Stimulated activated naive B cell treated with anti-CD40 and anti-IgM and Interleukin-4, amounts not matched to agents 10 μg/mL and 1 μg/mL and 100 μg/mL, for 72 hours (primary cell): Measurements from ENCODE around the gene PLCL1.

ENCODE experiments used
- ATAC-seq, 2 donors: fragments of 150-1000 bp; cut with Tn5 transposase; replicated peaks; 2 replicates each; pipeline ENCODE4 v1.10.0; 2021; ENCODE audit warnings: moderate library complexity in 1 of 2
- DNase-seq: peaks from one replicate; pipeline ENCODE4 v3.0.0; 2021
- H3K27ac Mint-ChIP-seq: one replicate; pipeline ENCODE4 v1.8.0; 2022; ENCODE audit warnings: mild to moderate bottlenecking, mixed read lengths
- H3K27me3 Mint-ChIP-seq, 2 donors: one replicate each; pipeline ENCODE4 v1.8.0; 2022; ENCODE audit warnings: mixed read lengths in 2 of 2
- H3K36me3 Mint-ChIP-seq, 2 donors: one replicate each; pipeline ENCODE4 v1.8.0; 2022; ENCODE audit warnings: mixed read lengths in 2 of 2, mild to moderate bottlenecking in 1 of 2
- H3K4me1 Mint-ChIP-seq, 2 donors: one replicate each; pipeline ENCODE4 v1.8.0; 2022; ENCODE audit warnings: mixed read lengths in 2 of 2, mild to moderate bottlenecking in 1 of 2
- H3K4me3 Mint-ChIP-seq, 2 donors: one replicate each; pipeline ENCODE4 v1.8.0; 2022; ENCODE audit warnings: mild to moderate bottlenecking in 2 of 2, mixed read lengths in 2 of 2, moderate library complexity in 1 of 2
- H3K9me3 Mint-ChIP-seq, 2 donors: one replicate each; pipeline ENCODE4 v1.8.0; 2022; ENCODE audit warnings: mixed read lengths in 2 of 2, mild to moderate bottlenecking in 1 of 2

The PLCL1 gene

DNA sequence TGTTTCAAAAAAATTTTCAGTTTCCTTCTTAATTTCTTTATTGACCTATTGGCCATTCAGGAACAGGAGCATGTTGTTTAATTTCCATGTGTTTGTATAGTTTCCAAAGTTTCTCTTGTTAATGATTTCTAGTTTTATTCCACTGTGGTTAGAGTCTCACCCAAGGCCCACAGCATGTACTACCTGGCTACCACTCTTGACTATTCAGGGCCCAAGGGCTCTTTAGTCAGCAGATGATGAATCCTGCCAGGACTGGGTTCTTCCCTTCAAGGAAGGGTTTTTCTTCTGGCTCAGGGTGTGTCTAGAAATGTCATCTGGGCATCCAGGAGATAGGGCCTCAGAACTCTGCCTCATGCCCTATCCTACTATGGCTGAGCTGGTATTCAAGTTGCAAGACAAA, 161.4 kb downstream of the PLCL1 start:
- Mint-ChIP-seq H3K27ac (no peak overlapping the region), H3K9me3 (peaks cover 6 to 10% of the 10 kb centered on the region in 2 donors), H3K27me3 (no peaks in the 10 kb centered on the region), H3K4me1 (no peaks in the 10 kb centered on the region), H3K36me3 (no peaks in the 10 kb centered on the region), H3K4me3 (no peak overlapping the region)
- ATAC-seq (no peak), DNase-seq (no peak)

DNA sequence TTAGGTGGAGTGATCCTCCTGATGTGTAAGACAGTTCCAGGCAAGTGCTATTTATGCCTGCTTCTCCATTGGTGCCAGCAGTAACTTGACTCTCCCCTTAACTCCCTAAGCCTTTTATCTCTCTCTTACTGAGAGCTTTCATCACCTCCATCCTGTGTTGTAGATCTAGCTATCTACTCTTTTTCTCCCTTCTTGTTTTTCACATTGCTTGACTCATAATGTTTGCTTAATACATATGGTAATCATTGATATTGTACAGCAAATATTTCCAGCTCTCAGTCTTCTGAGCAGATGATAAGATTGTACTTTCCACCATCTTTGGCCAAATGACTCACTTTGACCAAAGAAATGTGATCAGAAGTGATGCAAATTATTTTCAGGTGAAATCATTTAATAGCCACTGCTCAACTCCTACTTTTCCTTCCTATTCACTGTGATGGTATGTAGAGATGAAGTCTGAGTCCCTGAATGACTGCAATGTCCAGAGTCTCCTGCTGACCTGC, 165.0 kb downstream of the PLCL1 start:
- Mint-ChIP-seq H3K27me3 (no peaks in the 10 kb centered on the region), H3K27ac (no peak overlapping the region), H3K9me3 (peaks cover 4 to 10% of the 10 kb centered on the region in 2 donors), H3K4me1 (no peaks in the 10 kb centered on the region), H3K4me3 (no peak overlapping the region), H3K36me3 (no peaks in the 10 kb centered on the region)
- ATAC-seq (no peak), DNase-seq (no peak)

DNA sequence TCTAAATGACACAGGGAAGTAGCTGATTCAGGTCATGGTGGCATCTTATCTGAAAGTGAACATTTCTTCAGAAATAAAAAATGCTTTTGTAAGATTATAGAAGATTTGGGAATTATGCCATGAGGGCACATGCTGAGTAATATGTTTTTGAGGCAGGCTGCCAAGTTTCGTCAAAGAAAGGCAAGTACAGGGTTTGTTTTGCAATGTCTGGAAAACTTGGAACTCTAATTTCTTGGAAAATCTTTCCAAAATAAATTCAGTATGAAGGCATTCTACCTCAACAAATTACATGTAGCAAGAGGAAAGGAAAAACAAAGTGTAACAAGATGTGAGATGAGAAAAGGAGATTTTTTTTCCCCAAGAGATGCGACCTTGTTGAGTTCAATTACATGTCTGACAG, 167.7 kb downstream of the PLCL1 start:
- Mint-ChIP-seq H3K4me1 (no peaks in the 10 kb centered on the region), H3K27me3 (no peaks in the 10 kb centered on the region), H3K4me3 (no peak overlapping the region), H3K36me3 (no peaks in the 10 kb centered on the region), H3K9me3 (peaks cover 1 to 5% of the 10 kb centered on the region in 2 donors), H3K27ac (peak overlapping the region; percentile 33)
- ATAC-seq: no peak
- DNase-seq: no peak

DNA sequence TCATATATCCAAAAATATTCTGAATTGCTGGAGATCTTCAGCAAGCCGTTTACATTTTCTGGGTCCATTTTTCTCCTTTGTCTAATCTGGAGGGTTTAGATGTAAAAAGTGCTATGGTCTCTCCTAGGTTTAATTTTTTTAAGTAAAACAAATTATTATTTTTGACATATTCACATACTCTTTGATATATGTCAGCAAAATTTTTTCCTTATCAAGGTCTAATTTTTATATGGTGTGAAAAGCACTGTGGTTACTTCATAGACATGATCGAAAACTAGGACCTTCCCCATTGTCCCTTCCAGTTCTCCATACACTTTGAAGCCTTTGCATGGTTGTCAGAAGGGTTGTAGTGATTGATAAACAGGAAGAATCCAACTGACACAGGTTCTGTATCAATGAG, 168.2 kb downstream of the PLCL1 start:
- H3K4me1 Mint-ChIP-seq: no peaks in the 10 kb centered on the region
- no peak for ATAC-seq
- no peak for DNase-seq
- H3K36me3 Mint-ChIP-seq: no peaks in the 10 kb centered on the region
- no peak overlapping the region for H3K4me3 Mint-ChIP-seq
- H3K27me3 Mint-ChIP-seq: no peaks in the 10 kb centered on the region
- no peak overlapping the region for H3K27ac Mint-ChIP-seq
- H3K9me3 Mint-ChIP-seq: peaks cover 1 to 5% of the 10 kb centered on the region in 2 donors

DNA sequence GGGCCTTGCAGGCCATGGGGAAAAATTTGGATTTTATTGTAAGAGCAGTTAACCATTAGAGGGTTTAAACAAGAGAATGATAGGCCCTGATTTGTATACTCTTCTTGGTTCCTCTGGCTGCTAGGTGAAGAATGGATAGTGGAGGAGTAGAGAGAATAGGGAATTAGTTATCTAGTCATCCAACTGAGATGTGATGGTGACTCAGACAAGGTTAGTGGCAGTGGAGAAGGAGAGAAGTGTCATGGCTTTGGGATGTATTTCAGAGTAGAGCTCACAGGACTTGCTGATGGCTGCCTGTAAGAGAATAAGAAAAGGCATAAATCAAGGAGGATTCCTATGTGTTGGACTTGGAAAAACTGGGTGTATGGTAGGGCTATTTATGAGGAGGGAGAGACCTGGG, 169.4 kb downstream of the PLCL1 start:
- Mint-ChIP-seq H3K9me3 (peaks cover 1 to 5% of the 10 kb centered on the region in 2 donors), H3K27me3 (no peaks in the 10 kb centered on the region), H3K4me3 (no peak overlapping the region), H3K4me1 (no peaks in the 10 kb centered on the region), H3K36me3 (no peaks in the 10 kb centered on the region), H3K27ac (no peak overlapping the region)
- no peak for DNase-seq
- no peak for ATAC-seq

DNA sequence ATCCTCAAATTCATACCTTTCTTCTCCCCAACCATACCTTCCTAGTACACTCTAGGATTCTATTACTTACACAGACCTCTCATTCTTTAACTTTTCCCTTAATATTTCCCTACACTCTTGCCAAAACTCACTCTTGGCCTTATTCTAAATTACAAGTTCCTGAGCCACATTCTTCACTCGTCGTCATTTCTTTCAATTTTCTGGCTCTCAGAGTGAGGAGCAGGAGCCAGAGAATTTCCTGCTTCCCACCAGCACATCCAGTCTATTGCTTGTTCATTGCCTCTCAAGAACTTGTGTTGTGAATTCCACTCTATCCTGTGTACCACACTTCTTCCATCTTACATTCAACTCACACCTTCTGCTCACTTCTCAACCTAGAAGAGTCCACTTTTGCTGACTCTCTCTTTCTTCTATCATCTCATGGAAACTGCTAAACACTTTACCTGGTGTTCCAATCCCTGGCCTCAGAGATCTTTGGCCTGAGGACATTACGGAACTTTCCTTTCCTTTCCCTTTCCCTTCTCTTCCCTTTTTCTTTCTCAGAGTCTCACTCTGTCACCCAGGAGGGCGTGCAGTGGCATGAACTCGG, 171.6 kb downstream of the PLCL1 start:
- Mint-ChIP-seq H3K4me1 (no peaks in the 10 kb centered on the region), H3K4me3 (no peak overlapping the region), H3K9me3 (peaks cover 1 to 5% of the 10 kb centered on the region in 2 donors), H3K27me3 (no peaks in the 10 kb centered on the region), H3K36me3 (no peaks in the 10 kb centered on the region), H3K27ac (no peak overlapping the region)
- no peak for DNase-seq
- ATAC-seq: no peak

DNA sequence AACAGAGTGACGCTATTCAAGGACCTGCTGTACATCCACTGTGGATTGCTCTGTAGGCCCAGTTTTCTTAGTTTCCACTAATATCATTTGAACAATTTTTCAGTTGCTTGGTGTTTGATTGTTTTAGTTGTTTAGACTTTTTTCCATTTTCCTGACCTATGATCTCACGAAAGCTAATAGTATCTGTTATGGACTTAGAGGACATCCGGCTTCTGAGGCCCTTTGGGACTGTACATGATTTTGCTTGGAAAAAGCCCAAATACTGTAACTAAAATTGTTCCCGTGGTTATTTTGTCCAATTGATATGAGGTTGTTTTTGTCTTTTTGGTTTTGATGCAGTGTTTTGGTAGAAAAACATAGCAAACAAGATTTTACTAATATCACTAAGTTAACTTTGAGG, 174.6 kb downstream of the PLCL1 start:
- no peaks in the 10 kb centered on the region for H3K36me3 Mint-ChIP-seq
- peaks cover 1 to 5% of the 10 kb centered on the region in 2 donors for H3K9me3 Mint-ChIP-seq
- H3K27me3 Mint-ChIP-seq: no peaks in the 10 kb centered on the region
- H3K4me3 Mint-ChIP-seq: no peak overlapping the region
- H3K27ac Mint-ChIP-seq: no peak overlapping the region
- DNase-seq (no peak), ATAC-seq (no peak)
- no peaks in the 10 kb centered on the region for H3K4me1 Mint-ChIP-seq

DNA sequence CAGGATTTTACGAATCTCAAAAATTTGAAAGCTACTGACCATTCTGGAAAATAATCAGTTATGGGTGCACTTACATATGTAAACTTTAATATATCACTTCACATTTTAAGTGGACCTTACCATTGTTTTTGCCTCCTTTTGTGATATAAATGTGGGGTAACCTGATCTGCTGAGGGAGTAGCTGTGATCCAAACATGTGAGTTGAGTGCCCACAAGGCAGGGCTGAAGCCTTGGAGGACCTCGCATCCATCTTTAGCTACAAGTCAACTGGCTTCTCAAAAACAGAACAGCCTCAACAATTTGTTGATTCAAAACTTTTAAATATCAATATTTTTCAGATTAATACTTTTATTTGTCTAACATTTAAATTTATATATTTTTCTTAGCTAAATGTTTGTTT, 178.2 kb downstream of the PLCL1 start:
- ATAC-seq (no peak), DNase-seq (no peak)
- no peak overlapping the region for H3K4me3 Mint-ChIP-seq
- H3K27ac Mint-ChIP-seq: no peak overlapping the region
- no peaks in the 10 kb centered on the region for H3K36me3 Mint-ChIP-seq
- no peaks in the 10 kb centered on the region for H3K4me1 Mint-ChIP-seq
- H3K9me3 Mint-ChIP-seq: no peaks in the 10 kb centered on the region
- H3K27me3 Mint-ChIP-seq: no peaks in the 10 kb centered on the region

DNA sequence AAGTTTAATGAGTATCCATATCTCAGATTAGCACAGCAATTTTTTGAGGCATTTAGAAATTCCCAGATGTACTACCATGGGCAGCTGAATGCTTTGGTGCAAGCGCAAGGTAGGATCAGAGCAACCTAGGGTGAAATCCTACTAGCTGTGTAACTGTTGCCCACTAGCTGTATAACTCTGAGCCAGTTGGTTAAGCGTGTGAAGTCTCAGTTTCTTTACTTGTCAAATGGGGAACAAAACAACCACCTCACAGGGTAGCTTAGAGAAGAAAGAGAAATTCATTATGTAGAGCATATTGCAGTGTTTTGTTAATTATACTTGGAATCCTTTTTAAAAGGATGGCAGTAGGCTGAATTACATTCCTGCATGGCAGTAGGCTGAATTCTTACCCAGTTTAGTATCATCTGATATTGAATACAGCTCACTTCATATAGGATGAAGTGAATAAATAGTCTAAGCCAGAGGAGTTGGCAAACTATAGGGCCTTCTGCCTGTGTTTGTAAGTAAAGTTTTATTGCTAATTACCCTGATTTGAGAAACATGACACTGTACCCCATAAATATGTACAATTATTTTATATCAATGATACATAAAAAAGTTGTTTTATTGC, 180.7 kb downstream of the PLCL1 start:
- Mint-ChIP-seq H3K36me3 (no peaks in the 10 kb centered on the region), H3K27ac (no peak overlapping the region), H3K9me3 (no peaks in the 10 kb centered on the region), H3K4me3 (no peak overlapping the region), H3K27me3 (no peaks in the 10 kb centered on the region), H3K4me1 (no peaks in the 10 kb centered on the region)
- ATAC-seq (no peak), DNase-seq (no peak)

DNA sequence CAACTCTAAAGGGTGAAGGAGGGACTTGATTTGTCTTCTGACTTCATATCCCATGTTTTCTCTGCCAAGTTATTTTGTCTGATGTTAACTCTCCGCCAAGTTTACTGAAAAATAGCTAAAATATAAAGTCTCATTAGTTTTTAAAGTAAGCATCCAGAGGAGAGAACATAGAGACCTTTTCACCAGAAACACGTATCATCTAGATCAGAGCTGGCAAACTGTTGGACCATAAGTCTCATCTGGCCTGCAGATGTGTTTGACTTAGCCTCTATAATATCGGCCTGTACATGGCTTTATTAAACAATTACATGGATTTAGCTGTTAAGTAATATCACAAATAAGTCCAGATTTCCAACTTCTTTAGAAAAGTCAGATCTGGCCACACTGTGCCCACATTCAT, 182.6 kb downstream of the PLCL1 start:
- Mint-ChIP-seq H3K36me3 (no peaks in the 10 kb centered on the region), H3K27me3 (no peaks in the 10 kb centered on the region), H3K4me1 (no peaks in the 10 kb centered on the region), H3K9me3 (peaks cover 0 to 4% of the 10 kb centered on the region in 2 donors), H3K27ac (no peak overlapping the region), H3K4me3 (no peak overlapping the region)
- no peak for DNase-seq
- no peak for ATAC-seq

DNA sequence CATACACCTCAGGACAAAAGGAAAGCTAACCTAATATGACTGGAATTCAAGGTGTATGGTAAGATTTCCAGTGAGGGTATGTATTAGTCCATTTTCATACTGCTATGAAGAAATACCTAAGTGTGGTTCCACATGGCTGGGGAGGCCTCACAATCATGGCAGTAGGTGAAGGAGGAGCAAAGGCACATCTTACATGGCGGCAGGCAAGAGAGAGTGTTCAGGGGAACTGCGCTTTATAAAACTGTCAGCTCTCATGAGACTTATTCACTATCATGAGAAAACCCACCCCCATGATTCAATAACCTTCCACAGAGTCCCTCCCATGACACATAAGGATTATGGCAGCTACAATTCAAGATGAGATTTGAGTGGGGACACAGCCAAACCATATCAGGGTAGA, 186.0 kb downstream of the PLCL1 start:
- peaks cover 0 to 3% of the 10 kb centered on the region in 2 donors for H3K27me3 Mint-ChIP-seq
- DNase-seq (no peak), ATAC-seq (no peak)
- H3K4me3 Mint-ChIP-seq: no peak overlapping the region
- peaks cover 0 to 6% of the 10 kb centered on the region in 2 donors for H3K9me3 Mint-ChIP-seq
- H3K36me3 Mint-ChIP-seq: no peaks in the 10 kb centered on the region
- H3K4me1 Mint-ChIP-seq: no peaks in the 10 kb centered on the region
- H3K27ac Mint-ChIP-seq: no peak overlapping the region

DNA sequence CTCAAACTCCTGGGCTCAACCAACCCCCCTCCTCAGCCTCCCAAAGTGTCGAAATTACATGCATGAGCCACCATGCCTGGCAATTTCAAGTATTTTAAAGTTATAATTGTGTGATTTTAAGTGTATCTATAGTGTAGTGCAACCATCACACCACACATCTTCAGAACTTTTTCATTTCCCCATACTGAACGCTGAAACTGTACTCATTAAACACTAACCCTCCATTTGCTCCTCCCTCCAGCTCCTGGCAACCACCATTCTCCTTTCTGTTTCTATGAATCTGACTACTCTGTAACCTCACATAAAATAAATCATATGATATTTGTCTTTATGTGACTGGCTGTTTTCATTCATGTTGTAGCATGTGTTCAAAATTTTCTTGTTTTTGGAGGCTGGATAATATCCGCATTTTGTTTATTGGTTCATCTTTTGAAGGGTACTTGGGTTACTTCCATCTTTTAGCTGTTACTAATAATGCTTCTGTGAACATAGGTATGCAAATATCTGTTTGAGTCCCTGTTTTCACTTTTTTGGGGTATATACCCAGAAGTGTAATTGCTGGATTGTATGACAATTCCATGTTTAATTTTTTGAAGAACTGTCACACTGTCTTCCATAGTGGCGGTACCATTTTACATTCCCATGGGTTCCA, 188.2 kb downstream of the PLCL1 start:
- no peaks in the 10 kb centered on the region for H3K36me3 Mint-ChIP-seq

DNA sequence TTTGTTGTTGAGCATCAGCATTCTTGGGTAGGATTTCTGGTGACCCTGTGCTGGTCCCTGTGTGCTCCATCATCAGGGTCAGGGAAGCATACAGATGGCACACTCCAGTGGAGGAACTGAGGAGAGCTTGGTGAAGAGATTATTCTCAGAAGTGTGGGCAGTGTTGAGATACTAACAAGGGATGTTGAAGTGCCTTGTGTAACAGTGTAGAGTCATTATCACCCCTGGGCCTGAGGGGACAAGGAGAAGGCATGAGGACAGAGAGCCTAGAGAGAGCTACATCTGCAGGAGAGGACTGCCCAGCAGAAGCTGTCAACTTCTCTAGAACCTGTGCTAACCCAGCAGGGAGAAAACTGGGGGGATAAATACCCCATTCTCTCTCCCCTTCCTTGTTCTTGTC, 189.0 kb downstream of the PLCL1 start:
- ATAC-seq: no peak
- Mint-ChIP-seq H3K4me3 (no peak overlapping the region), H3K27ac (no peak overlapping the region)

More for the DNA sequence above, 188.2 kb downstream of the PLCL1 start:
- Mint-ChIP-seq H3K27me3 (peaks cover 0 to 4% of the 10 kb centered on the region in 2 donors), H3K4me1 (no peaks in the 10 kb centered on the region), H3K9me3 (peaks cover 0 to 6% of the 10 kb centered on the region in 2 donors), H3K27ac (no peak overlapping the region), H3K4me3 (no peak overlapping the region)
- no peak for DNase-seq
- no peak for ATAC-seq

DNA sequence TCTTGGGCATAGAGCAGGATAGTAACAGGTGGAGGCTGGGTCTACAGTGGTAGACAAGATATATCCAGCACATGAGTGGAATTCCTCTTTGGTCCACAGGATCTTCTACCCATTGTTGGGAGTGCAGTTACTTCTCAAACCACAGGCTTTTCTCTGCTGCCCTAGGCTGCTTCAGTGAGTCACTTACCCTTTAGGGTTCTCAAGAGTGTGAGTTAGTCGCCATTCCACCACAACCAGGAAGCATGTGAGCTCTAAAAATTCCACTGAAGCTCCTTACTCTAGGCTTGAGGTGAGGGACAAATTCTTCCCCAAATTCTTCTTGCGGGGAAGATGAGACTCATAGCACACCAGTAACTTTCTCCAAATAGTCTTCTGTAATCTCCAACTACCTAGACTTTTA, 189.4 kb downstream of the PLCL1 start:
- Mint-ChIP-seq H3K36me3 (no peaks in the 10 kb centered on the region), H3K4me3 (no peak overlapping the region), H3K27me3 (peaks cover 0 to 4% of the 10 kb centered on the region in 2 donors), H3K9me3 (peaks cover 0 to 6% of the 10 kb centered on the region in 2 donors), H3K4me1 (no peaks in the 10 kb centered on the region), H3K27ac (no peak overlapping the region)
- DNase-seq (no peak), ATAC-seq (no peak)

More for the DNA sequence above, 189.0 kb downstream of the PLCL1 start:
- no peak for DNase-seq
- Mint-ChIP-seq H3K9me3 (peaks cover 0 to 6% of the 10 kb centered on the region in 2 donors), H3K27me3 (peaks cover 0 to 4% of the 10 kb centered on the region in 2 donors), H3K36me3 (no peaks in the 10 kb centered on the region), H3K4me1 (no peaks in the 10 kb centered on the region)

DNA sequence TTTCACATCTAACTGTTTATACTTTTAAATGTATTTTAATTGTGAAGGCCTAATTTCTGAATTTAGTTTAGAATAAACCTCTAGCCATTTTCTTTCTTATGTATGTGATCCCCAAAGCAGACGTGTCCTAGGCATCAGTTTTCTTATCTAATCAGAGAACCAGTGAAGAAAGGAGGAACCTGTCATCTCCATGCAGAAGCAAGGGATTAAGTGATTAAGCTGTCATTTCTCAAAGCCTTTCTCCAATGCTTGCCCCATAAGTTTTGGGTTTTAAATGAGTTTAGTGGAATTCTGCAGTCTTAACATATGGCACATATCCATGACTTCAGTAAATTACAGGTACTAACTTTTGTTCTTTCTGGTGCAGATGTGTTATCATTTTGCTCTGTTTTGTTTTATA, 190.4 kb downstream of the PLCL1 start:
- Mint-ChIP-seq H3K4me1 (no peaks in the 10 kb centered on the region), H3K36me3 (no peaks in the 10 kb centered on the region)
- no peak for DNase-seq

More for the DNA sequence above, 190.4 kb downstream of the PLCL1 start:
- ATAC-seq: no peak
- peaks cover 0 to 4% of the 10 kb centered on the region in 2 donors for H3K27me3 Mint-ChIP-seq
- peaks cover 0 to 6% of the 10 kb centered on the region in 2 donors for H3K9me3 Mint-ChIP-seq
- no peak overlapping the region for H3K27ac Mint-ChIP-seq
- no peak overlapping the region for H3K4me3 Mint-ChIP-seq
